Amniotic epithelial cell (primary cell): ENCODE results near the gene UFL1.

Source experiments
- DNase-seq: peaks from one replicate; pipeline ENCODE4 v3.0.0-alpha.2; 2010; ENCODE audit warnings: low read depth

Gene UFL1

DNA sequence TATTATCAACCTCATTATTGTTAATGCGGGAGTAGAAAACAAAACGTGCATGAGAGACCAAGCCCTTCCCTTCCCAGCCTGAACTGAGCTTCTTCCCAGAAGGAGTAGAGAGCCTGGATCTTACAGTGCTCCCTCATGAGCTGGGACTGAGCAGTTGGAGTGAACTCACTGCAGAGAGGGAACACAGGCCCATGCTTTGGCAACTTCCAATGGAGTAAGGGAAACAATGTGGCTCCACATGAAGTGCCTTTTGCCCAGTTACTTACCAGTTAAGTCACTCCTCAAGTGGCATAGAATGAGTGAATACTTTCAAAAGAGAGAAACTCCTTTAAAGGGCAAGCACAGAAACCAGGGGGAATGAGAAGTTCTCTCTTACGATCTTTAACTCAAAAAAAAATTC, 53.8 kb downstream of the UFL1 start:
- DNase-seq, result no peak

DNA sequence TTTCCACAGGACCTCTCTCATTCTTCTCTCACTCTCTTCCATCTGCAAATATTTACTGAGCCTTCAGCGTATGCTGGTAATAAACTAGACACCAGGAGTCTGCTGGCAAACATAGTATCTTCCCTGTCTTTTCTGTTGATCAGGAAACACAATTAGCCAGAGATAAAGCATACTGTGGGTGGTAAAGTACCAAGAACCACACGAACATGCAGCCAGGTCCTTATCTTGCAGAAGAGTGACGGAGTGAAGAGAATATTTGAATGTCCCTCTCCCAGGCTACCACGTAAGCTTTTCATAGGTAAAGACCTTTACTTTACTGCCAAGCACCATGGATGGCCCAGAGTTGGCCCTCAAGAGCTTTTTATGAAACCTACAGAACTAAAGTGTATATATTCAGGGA, 54.6 kb downstream of the UFL1 start:
- no peak for DNase-seq

- DNase-seq, result peak; percentile 8
Observed at GRCh38 chr6:96582021-96582420, 60.4 kb downstream of the UFL1 start.

GRCh38 chr6:96582436-96582835, 60.8 kb downstream of the UFL1 start:
- no peak for DNase-seq

- DNase-seq, result no peak
Observed at GRCh38 chr6:96604420-96604819, 82.8 kb downstream of the UFL1 start.
